SH-SY5Y (cell line): ENCODE results near the gene ADARB1.

ENCODE experiments used
- GATA2 ChIP-seq: IDR thresholded peaks from 2 replicates; pipeline ENCODE4 v1.6.1; 2011; ENCODE audit warnings: mild to moderate bottlenecking, low read depth, low read length
- GATA3 ChIP-seq: IDR thresholded peaks from 2 replicates; pipeline ENCODE4 v1.6.1; 2011; ENCODE audit warnings: low read depth, mild to moderate bottlenecking, low read length, moderate library complexity

DNA sequence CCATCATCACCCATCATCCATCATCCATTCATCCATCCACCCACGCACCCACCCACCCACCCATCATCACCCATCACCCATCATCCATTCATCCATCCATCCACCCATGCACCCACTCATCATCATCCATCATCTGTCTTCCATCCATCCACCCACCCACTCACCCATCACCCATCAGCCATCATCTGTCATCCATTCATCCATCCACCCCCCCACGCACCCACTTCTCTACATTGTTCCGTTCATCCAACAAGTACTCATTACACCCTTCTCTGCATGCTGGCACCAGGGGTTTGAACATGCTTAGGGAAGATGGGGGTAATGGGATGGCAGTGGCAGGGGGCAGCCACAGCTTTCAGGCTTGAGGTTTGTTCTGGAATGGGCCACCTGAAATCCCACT lies 82.1 kb downstream of the ADARB1 start:
- TF ChIP-seq GATA2 (no peak), GATA3 (no peak)
